GM19035 (cell line): ENCODE results near the gene GAB1.
A peak's percentile ranks its signal among the peaks of the same experiment; 100 is the strongest.

Experiments
- ATAC-seq: cut with Tn5 transposase; IDR thresholded peaks from one replicate; pipeline ENCODE4 v1.9.1; 2021; ENCODE audit not compliant: unreplicated experiment

GAB1 gene

GRCh38 chr4:143336781-143337599, at the start of gene GAB1:
Gene GAB1 (plus strand): TSS chr4:143336876. CDS start chr4:143337189, 313 bp downstream.
- ATAC-seq: peak; percentile 73

- no peak for ATAC-seq
Measured at GRCh38 chr4:143287572-143287923, 49.1 kb upstream of the GAB1 start.

DNA sequence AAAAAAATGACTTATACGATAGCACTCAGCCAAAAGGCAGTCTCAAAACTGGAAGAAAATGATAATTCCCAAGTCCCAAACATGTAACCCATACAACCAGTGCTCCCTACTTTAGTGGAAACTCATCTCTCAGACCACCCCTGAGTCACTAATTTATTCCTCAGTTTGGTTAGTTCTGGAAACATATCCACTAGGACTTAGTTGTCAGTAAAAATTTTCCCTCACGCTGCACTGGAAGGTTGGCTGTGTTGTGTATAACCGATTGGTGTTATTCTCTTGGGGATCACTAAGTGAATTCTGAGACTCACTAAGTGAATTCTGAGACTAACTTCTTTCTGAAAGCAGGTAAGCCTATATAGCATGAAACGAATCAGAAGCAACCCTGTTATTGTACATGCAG, 48.5 kb upstream of the GAB1 start:
- no peak for ATAC-seq

DNA sequence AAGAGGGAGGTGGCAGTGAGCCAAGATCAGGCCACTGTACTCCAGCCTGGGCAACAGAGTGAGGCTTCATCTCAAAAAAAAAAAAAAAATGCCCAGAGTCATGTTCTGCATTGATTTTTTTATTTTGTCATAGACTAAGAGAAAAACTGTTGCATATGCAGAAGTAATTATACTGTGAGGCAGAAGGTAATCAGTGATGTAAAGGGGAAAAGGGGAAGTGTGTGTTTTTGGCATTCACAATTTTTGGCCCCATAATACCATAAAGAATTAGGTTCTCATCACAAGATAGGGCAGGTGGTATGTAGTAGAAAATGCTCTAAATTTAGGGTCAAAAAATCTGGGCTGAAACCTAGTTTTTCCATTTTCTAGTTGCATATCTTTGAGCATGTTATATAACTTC, 47.3 kb upstream of the GAB1 start:
- ATAC-seq: no peak

DNA sequence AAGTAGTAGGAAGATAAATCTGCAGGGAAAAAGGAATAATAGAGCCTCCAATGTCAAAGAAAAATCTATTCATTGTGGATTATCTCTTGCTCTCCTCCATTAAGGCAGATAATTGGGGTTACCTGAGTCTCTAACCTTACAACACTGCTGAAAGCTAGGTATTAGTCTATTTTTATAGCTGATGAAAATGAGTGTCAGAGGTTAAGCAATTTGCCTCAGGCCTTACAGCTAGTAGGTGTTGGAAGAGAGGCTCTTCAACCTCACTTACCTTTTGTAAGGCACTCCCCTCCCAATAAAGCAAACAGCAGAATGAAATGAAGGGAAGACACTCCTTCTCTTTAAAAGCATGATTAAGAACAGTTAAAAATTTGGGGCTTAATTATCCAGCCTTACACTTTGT, 45.4 kb upstream of the GAB1 start:
- no peak for ATAC-seq

DNA sequence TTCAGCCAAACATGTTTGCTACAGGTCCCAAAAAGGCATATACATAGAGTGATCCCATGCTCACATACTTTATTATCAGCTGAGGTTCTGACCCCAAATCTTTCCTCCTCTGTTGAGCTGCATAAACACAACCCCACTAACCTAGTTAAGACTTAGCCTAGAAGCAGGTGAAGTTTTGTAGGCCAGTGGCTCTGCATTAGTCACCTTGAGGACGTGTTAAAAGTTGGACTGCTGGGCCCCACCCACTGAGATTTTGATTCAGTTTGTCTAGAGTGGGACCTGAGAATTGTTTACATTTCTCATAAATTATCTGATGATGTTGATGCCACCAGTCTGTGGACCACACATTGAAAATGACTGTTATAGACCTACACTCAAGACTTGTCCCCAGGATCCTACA, 43.8 kb upstream of the GAB1 start:
- ATAC-seq: no peak

- no peak for ATAC-seq
Measured at GRCh38 chr4:143294310-143294709, 42.4 kb upstream of the GAB1 start.

DNA sequence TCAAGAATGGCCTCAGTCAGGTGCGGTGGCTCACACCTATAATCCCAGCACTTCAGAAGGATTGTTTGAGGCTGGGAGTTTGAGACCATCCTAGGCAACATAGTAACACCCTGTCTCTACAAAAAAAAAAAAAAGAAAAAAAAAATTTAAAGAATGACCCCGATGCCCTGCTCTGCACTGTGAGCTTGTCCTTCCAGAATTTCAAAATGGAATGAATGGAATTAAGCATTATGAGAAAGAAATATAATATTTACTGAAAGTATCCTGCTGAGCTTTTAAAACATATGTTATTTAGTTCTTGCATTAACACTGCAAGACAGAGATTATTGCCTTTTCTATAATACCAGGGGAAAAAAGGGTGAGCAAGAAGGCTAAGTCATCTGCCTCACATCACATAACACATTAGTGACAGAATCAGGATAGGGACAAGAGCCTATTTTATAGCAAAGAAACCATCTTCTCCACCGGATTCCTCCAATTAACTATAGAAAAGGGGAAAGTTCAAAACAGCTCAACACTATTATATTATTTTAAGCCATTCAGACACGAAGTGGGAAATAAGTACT, 41.9 kb upstream of the GAB1 start:
- no peak for ATAC-seq

GRCh38 chr4:143296397-143297067, 40.1 kb upstream of the GAB1 start:
- ATAC-seq: no peak

GRCh38 chr4:143300860-143301259, 35.8 kb upstream of the GAB1 start:
- no peak for ATAC-seq

DNA sequence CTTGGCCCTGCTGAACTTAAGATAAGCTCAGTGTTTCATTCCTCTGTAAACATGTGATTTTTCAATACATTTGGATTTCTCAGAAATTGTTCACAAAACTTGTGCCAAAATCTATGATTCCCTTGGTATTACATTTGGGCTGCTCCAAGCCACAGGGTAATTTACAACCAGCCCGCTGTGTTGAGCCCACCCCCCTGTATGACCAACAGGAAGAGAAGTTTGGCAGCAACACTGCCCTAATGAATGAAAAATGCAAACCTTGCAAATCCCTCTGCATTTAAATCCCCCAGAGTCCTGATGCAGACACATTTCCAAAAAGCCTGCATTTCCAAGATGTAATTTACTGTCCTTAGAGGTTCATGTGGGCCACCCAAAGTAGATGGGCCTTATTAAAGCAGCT, 34.1 kb upstream of the GAB1 start:
- ATAC-seq: no peak

DNA sequence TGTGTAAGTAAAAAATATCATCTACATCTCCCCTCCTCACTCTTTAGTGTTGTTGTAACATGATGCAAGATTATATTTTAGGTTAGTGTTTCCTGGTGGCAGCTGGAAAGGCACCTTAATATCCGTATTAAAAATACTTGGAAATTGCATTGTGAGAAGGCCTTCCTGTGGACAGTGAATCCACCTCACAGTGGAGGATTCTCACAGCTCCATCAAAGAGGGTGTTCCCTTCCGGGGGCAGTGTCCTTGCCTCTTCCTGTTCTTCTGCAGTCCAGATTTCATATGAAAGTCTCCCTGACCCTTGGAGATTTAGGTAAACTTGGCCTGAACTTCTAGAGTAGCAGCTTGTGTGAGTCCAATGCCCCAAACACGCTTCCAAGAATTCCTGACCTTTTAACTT, 29.9 kb upstream of the GAB1 start:
- ATAC-seq: no peak

GRCh38 chr4:143307531-143307930, 29.1 kb upstream of the GAB1 start:
- no peak for ATAC-seq

DNA sequence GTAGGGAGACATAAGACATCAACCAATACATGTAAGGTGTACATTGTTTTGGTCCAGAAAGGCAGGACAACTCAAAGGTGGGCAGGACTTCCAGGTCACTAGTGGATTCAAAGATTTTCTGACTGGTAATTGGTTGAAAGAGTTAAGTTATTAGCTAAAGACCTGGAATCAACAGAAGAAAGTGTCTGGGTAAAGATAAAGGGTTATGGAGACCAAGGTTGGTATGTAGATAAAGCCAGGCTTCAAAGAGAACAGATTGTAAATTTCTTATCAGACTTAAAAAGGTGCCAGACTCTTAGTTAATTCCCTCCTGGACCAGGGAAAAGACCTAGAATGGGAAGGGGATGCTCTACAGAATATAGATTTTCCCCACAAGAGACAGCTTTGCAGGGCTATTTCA, 28.3 kb upstream of the GAB1 start:
- ATAC-seq: no peak

GRCh38 chr4:143311924-143312323, 24.8 kb upstream of the GAB1 start:
- no peak for ATAC-seq

GRCh38 chr4:143313521-143313920, 23.2 kb upstream of the GAB1 start:
- ATAC-seq: no peak

GRCh38 chr4:143313996-143314395, 22.7 kb upstream of the GAB1 start:
- no peak for ATAC-seq

GRCh38 chr4:143320113-143320512, 16.6 kb upstream of the GAB1 start:
- ATAC-seq: no peak

DNA sequence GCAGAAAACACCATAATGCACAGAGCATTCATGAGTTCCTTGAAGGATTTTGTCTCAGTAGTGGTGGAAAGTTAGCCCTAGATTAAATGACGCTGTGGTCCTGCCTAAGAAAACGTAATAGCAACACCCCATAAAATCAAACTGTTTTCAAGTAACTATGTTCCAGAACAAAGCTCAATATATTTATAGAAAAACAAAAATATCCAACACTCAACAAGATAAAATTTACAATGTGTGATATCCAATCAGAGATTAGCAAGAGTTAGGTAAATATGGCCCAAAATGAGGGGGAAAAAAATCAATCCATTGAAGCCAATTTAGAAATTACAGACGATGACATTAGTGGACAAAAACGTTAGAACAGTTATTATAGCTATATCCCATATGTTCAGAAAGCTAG, 9.9 kb upstream of the GAB1 start:
- ATAC-seq: no peak

- ATAC-seq: no peak
Measured at GRCh38 chr4:143329985-143330384, 6.7 kb upstream of the GAB1 start.

DNA sequence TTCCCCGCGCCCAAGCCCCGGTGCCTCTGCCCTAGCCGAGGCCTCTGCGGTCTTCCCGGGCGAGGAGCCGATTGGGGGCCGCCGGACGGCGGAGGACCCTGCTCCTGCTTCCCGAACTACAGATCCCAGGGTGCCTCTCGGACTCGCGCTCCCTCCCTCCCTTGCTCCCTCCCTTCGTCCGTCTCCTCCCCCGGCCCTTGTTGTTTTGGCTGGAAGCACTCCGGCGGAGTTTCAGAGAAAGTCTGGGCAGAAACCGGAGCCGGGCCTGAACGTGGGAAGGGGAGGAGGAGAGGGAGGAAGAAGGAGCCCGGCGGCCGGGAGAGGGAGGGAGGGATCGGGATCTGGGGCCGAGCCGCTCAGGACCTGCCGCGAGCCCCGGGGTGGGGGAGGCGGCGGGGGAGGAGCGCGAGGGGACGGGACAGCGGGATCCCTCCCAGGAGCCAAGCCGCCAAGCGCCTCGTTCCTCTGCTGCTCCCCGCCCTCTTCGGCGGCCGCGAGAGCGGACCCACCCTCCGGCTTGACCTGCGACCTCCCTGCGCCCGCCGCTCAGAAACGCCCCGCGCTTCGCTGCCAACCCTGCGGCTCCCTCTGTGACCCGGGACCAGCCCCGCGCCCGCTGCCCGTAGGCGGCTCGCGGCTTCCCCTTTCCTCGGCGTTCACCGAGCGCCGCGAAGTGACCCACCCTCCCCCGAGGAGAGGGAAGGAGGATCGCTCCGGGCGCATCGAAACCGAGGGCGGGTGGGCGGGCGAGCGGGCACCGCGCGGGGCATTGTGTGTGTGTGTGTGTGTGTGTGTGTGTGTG, 496 bp upstream of the GAB1 start:
- ATAC-seq: peak; percentile 50
